ENCODE measurements around the gene KRTAP12-1.

GRCh38 chr21:44730028-44730395 is 48.0 kb upstream of the KRTAP12-1 start:
- no peak for TF ChIP-seq CTCF (IDR thresholded peaks at IDR 0.05)
- no peak for TF ChIP-seq POLR2A (IDR thresholded peaks at IDR 0.05)

All from Peyer's patch (tissue), 4 donors.